MCF 10A (cell line): ENCODE results near the gene RSRP1. TPM values are rescaled to one million over a fixed set of nuclear protein-coding genes. Genes with fewer than 3 reads are reported as not detected.

Source experiments
- BruUV-seq: library from RNA; stranded (reverse); fragments of 400-500 nt; replicated peaks from 2 replicates; lab custom pipeline; 2021; lab: Mats Ljungman, UMichigan
- CTCF ChIA-PET: fragments of 300-600 bp; sonication (Branson Sonifier 250); formaldehyde crosslinking; extraction: SDS; loops from one replicate; lab custom pipeline; 2021; ENCODE audit warnings: antibody characterized with exemption, inconsistent platforms; lab: Yijun Ruan, JAX
- POLR2A ChIA-PET: fragments of 300-600, 350-650 bp; sonication (Branson Sonifier 250); formaldehyde crosslinking; extraction: SDS; loops from one replicate; lab custom pipeline; 2020; ENCODE audit warnings: antibody characterized with exemption, inconsistent platforms; lab: Yijun Ruan, JAX
- DNase-seq: peaks from one replicate; pipeline ENCODE4 v3.0.0-alpha.2; 2018; ENCODE audit not compliant: unreplicated experiment
- H3K27ac Mint-ChIP-seq: one replicate; pipeline ENCODE4 v1.8.0; 2022; ENCODE audit warnings: mild to moderate bottlenecking, low read depth, mixed read lengths; ENCODE audit not compliant: unreplicated experiment
- H3K27me3 Mint-ChIP-seq: one replicate; pipeline ENCODE4 v1.8.0; 2022; ENCODE audit warnings: mixed read lengths; ENCODE audit not compliant: insufficient read depth, unreplicated experiment
- H3K36me3 Mint-ChIP-seq: one replicate; pipeline ENCODE4 v1.8.0; 2022; ENCODE audit warnings: mild to moderate bottlenecking, moderate library complexity, mixed read lengths; ENCODE audit not compliant: insufficient read depth, unreplicated experiment
- H3K4me1 Mint-ChIP-seq: one replicate; pipeline ENCODE4 v1.8.0; 2022; ENCODE audit warnings: mixed read lengths; ENCODE audit not compliant: insufficient read depth, unreplicated experiment
- H3K4me3 Mint-ChIP-seq: one replicate; pipeline ENCODE4 v1.8.0; 2022; ENCODE audit warnings: mild to moderate bottlenecking, moderate library complexity, mixed read lengths; ENCODE audit not compliant: unreplicated experiment
- H3K9me3 Mint-ChIP-seq: one replicate; pipeline ENCODE4 v1.8.0; 2022; ENCODE audit warnings: mixed read lengths; ENCODE audit not compliant: unreplicated experiment
- intact Hi-C: fragments of 100-400 bp; cut with micrococcal nuclease; formaldehyde crosslinking; loops from 2 replicates; pipeline ENCODE4 v1.14.1; 2022
- total RNA-seq: library from RNA; stranded (reverse); gene quantifications from 2 replicates; pipeline ENCODE4 v1.2.3, GENCODE V29; 2022
- TF ChIP-seq, protein P1 (sequence below): fragments of 200-600 bp; IDR thresholded peaks from one replicate; pipeline ENCODE4 v1.8.0; 2022; ENCODE audit warnings: antibody characterized with exemption, mild to moderate bottlenecking; ENCODE audit not compliant: unreplicated experiment

Gene RSRP1
- total RNA-seq, 1 experiment from 2014 or later: 77.2 TPM

DNA sequence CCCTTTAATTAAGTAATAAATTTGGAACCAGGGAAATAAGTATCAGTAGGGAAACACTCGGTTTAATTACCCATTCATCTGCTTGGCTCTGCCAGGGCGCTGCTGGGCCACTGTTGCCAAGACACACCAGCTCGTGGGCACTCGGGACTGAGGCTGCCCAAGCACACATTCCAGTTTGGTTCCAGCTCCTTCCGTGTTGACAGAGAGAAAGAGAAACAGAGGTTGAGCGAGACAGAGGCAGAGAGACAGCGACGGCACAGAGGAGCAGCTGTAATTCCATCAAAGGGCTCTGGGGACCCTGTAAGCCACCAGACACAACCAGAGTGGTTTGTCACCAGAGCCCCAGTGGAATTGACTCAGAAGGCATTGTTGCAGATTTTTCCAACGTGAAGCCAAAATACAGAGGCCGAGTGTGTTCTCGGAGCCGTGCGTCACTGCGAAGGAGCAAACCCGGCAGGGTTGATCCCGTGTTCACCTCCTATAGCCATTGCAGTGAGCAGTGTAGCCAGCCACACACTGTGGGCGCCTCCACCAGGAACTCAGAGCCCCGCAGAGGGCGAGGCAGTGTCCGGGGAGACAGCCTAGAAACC, 48.5 kb downstream of the RSRP1 start:
- TF ChIP-seq, protein P1, sequence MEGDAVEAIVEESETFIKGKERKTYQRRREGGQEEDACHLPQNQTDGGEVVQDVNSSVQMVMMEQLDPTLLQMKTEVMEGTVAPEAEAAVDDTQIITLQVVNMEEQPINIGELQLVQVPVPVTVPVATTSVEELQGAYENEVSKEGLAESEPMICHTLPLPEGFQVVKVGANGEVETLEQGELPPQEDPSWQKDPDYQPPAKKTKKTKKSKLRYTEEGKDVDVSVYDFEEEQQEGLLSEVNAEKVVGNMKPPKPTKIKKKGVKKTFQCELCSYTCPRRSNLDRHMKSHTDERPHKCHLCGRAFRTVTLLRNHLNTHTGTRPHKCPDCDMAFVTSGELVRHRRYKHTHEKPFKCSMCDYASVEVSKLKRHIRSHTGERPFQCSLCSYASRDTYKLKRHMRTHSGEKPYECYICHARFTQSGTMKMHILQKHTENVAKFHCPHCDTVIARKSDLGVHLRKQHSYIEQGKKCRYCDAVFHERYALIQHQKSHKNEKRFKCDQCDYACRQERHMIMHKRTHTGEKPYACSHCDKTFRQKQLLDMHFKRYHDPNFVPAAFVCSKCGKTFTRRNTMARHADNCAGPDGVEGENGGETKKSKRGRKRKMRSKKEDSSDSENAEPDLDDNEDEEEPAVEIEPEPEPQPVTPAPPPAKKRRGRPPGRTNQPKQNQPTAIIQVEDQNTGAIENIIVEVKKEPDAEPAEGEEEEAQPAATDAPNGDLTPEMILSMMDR: no peak
- intact Hi-C loops: no loop called here
- DNase-seq: no peak
- POLR2A ChIA-PET: no interaction called here
- CTCF ChIA-PET: no interaction called here
- Mint-ChIP-seq H3K9me3 (no peaks in the 10 kb centered on the region), H3K4me1 (peaks cover 7% of the 10 kb centered on the region), H3K27me3 (peaks cover 21% of the 10 kb centered on the region), H3K27ac (no peak overlapping the region), H3K4me3 (no peak overlapping the region), H3K36me3 (no peaks in the 10 kb centered on the region)
- no TSS peak for BruUV-seq

DNA sequence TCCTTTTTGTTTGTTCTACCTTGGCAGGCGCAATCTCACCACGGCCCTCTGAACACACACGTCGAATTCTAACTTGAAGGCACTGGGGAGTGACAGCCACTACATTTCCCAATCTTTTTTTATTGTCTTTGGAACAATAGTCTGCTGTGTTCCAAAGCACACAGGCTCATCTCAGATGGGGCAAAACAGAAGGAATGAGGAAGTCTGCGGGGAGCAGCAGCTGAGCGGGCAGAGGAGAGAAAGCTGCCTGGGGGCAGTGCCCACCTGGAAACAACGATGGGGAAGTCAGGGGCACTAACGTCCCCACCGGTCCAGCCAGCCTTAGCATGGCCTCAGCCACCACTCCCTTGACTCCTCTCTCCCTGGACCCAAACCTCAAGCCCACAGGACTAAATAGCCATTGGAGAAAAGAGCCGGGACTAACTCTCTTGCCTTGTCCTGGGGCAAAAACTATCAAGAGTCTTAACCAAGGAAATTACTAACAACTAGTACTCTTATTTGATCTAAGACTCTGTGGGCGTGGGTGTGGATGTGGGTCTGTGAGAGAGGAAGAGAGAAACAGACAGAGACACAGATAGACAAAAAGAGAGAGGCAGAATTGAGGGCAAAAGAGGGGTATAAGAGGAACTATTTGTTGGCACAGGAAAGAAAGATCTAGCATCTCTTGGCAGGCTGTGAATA, 49.1 kb downstream of the RSRP1 start:
- TF ChIP-seq, protein P1: no peak
- no peak overlapping the region for H3K4me3 Mint-ChIP-seq
- POLR2A ChIA-PET: no interaction called here
- no peak overlapping the region for H3K27ac Mint-ChIP-seq
- DNase-seq: no peak
- CTCF ChIA-PET: interaction anchor here (1.9 kb wide), 1 partner anchor 8 kb away, joined by 5 read pairs; no protein-coding TSS in a partner anchor
- BruUV-seq: no TSS peak
- H3K4me1 Mint-ChIP-seq: peaks cover 7% of the 10 kb centered on the region
- intact Hi-C loops: no loop called here
- no peaks in the 10 kb centered on the region for H3K9me3 Mint-ChIP-seq
- no peaks in the 10 kb centered on the region for H3K36me3 Mint-ChIP-seq
- peaks cover 27% of the 10 kb centered on the region for H3K27me3 Mint-ChIP-seq

DNA sequence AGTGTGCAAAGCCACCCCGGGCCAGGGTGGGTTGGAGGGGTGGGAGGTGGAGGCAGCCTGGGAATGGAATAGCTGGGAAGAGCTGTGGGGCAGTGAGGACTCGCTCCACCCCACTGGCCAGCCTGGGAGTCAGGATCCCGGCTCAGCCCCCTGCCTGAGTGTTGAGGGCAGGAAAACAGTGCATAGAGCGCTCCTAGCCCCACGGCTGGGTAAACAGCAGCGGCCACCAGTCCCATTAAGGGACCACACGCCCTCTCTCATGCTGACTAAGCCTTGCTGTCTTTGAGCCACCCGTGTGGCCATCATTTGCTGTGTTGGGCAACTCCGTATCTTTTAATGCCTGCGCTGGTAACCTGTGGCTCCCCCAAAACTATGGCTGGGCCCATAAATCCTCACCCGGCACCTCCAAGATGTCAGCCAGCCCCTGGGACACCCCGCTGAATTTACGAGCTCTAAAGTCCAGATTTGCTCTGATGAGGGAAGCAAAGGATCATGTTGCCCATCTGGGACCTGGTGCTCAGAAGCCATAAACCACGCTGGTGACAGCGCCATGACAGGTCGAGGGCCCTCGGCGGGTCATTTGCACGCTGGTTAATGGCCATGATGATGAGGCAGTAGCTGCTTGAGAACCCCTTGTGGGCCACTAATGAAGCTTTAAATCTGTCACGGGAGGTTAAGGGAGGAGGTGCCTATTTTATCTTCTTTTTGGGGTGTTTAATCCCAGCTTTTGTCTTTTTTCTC, 49.8 kb downstream of the RSRP1 start:
- DNase-seq: no peak
- ChIA-PET POLR2A (no interaction called here), CTCF (interaction anchor here (0.6 to 1.9 kb wide), 3 partner anchors 7 to 18 kb away, joined by 3 to 5 read pairs (median 3); no protein-coding TSS in a partner anchor)
- Mint-ChIP-seq H3K27ac (no peak overlapping the region), H3K27me3 (peaks cover 34% of the 10 kb centered on the region), H3K36me3 (no peaks in the 10 kb centered on the region), H3K9me3 (no peaks in the 10 kb centered on the region), H3K4me1 (peaks cover 7% of the 10 kb centered on the region), H3K4me3 (no peak overlapping the region)
- intact Hi-C loops: no loop called here
- TF ChIP-seq, protein P1: no peak
- BruUV-seq: no TSS peak

DNA sequence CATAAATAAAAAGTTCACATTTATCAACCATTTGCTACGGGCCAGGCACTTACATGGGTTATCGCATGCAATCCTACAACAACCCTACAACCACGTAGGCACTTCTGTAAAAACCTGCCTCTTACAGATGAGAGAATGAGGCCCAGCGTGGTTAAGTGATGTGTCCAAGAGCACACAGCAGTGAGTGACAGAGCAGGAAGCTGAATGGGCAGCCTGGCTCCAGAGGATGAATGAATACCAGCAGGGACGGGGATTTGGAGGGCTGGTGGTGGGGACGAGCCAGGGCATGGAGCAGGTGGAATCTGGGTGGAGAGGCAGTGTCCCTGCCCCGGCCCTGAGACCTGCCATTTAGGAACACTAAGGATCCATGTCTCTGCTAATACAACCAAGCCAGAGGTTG, 50.4 kb downstream of the RSRP1 start:
- intact Hi-C loops: no loop called here
- Mint-ChIP-seq H3K27ac (no peak overlapping the region), H3K9me3 (no peaks in the 10 kb centered on the region), H3K4me3 (no peak overlapping the region), H3K27me3 (peaks cover 36% of the 10 kb centered on the region), H3K36me3 (no peaks in the 10 kb centered on the region), H3K4me1 (peaks cover 7% of the 10 kb centered on the region)
- TF ChIP-seq, protein P1: no peak
- CTCF ChIA-PET: interaction anchor here (0.6 to 1.9 kb wide), 4 partner anchors 8 to 160 kb away, joined by 3 to 5 read pairs (median 3); no protein-coding TSS in a partner anchor
- DNase-seq: no peak
- BruUV-seq: no TSS peak
- POLR2A ChIA-PET: no interaction called here
